HepG2 (cell line): Measurements from ENCODE around the gene USE1. TPM values are rescaled to one million over a fixed set of nuclear protein-coding genes. Genes with fewer than 3 reads are reported as not detected.

Experiments used
- ATAC-seq: fragments of 200-7000 bp; cut with Tn5 transposase; 3 replicates; pipeline ENCODE4 v1.9.1; 2020; ENCODE audit warnings: mild to moderate bottlenecking, moderate library complexity
- BruUV-seq: library from RNA; stranded (reverse); fragments of 400-500 nt; replicated peaks from 2 replicates; lab custom pipeline; 2021; lab: Mats Ljungman, UMichigan
- CTCF ChIA-PET: fragments of 300-600 bp; formaldehyde crosslinking; extraction: SDS; loops from one replicate; lab custom pipeline; 2021; ENCODE audit warnings: low total read pairs, inconsistent platforms, low intra/inter-chr PET ratio; lab: Yijun Ruan, JAX
- POLR2A ChIA-PET: fragments of 350-600 bp; sonication (Branson Sonifier 250); formaldehyde crosslinking; loops from one replicate; lab custom pipeline; 2020; ENCODE audit warnings: antibody characterized with exemption, inconsistent platforms; lab: Yijun Ruan, JAX
- DNase-seq: peaks from one replicate; pipeline ENCODE4 v3.0.0-alpha.2; 2015; ENCODE audit warnings: low spot score
- FAIRE-seq: peaks from 3 replicates; lab custom pipeline; 2011; peaks lifted over from hg19 to GRCh38; lab: Jason Lieb, UNC
- H2AFZ ChIP-seq: one replicate; pipeline ENCODE4 v1.6.1; 2011; ENCODE audit warnings: low read length, inconsistent platforms
- H3K27ac ChIP-seq: fragments of 300-600 bp; 3 replicates; pipeline ENCODE4 v1.8.0; 2011; ENCODE audit warnings: mixed run types, mild to moderate bottlenecking, mixed read lengths, low read length, inconsistent platforms; ENCODE audit not compliant: insufficient read depth; ENCODE audit errors: extremely low read length
- H3K27me3 ChIP-seq, 2 experiments: fragments of 200-600 bp in 1 of 2; 2 replicates in 1 of 2; 3 replicates in 1 of 2; pipeline versions ENCODE4 v1.6.0 to v1.8.0; 2011; ENCODE audit warnings: low read length in 2 of 2, mild to moderate bottlenecking in 2 of 2, moderate library complexity in 2 of 2, inconsistent platforms in 1 of 2; ENCODE audit not compliant: insufficient read depth in 2 of 2, control insufficient read depth in 1 of 2
- H3K36me3 ChIP-seq, 2 experiments: fragments of 200-600 bp in 1 of 2; replicated peaks in 1 of 2; 2 replicates in 1 of 2; 3 replicates in 1 of 2; pipeline versions ENCODE4 v1.5.1 to v1.8.0; 2011; ENCODE audit warnings: low read length in 2 of 2, inconsistent platforms in 1 of 2; ENCODE audit not compliant: insufficient read depth in 2 of 2, control insufficient read depth in 1 of 2
- H3K4me1 ChIP-seq: 2 replicates; pipeline ENCODE4 v1.5.1; 2012; ENCODE audit warnings: low read length, inconsistent platforms; ENCODE audit not compliant: insufficient read depth
- H3K4me2 ChIP-seq: 2 replicates; pipeline ENCODE4 v1.6.0; 2011; ENCODE audit warnings: low read depth, low read length, inconsistent platforms
- H3K4me3 ChIP-seq, 3 experiments: fragments of 200-600 bp in 1 of 3; sonication (generic), shearing (Covaris generic) in 1 of 3; replicated peaks in 1 of 3; 2 replicates each; pipeline ENCODE4 v1.5.1; 2011 to 2016; ENCODE audit warnings: low read length in 3 of 3, inconsistent platforms in 2 of 3, low read depth in 2 of 3, mild to moderate bottlenecking in 2 of 3, control low read depth in 1 of 3, mixed read lengths in 1 of 3; ENCODE audit not compliant: insufficient read depth in 1 of 3
- H3K79me2 ChIP-seq: one replicate; pipeline ENCODE4 v1.6.1; 2011; ENCODE audit warnings: low read length, inconsistent platforms; ENCODE audit not compliant: insufficient read depth
- H3K9ac ChIP-seq: 2 replicates; pipeline ENCODE4 v1.6.0; 2011; ENCODE audit warnings: mild to moderate bottlenecking, low read depth, low read length, inconsistent platforms; ENCODE audit not compliant: insufficient read depth
- H3K9me3 ChIP-seq: 2 replicates; pipeline ENCODE4 v1.5.1; 2012; ENCODE audit warnings: mild to moderate bottlenecking, low read length
- H4K20me1 ChIP-seq: 2 replicates; pipeline ENCODE4 v1.6.0; 2011; ENCODE audit warnings: inconsistent platforms, mild to moderate bottlenecking, low read length, moderate library complexity; ENCODE audit not compliant: insufficient read depth
- HCFC1 ChIP-seq: fragments of 150-350 bp; IDR thresholded peaks from 2 replicates; pipeline ENCODE4 v1.6.1; 2014; ENCODE audit warnings: low read depth, low read length
- WGBS: methylation state at CpG from one replicate; pipeline ENCODE4 v1.1.6; 2017; ENCODE audit warnings: low lambda C conversion rate; 5-methylcytosine and 5-hydroxymethylcytosine counted together
- in situ Hi-C: cut with HindIII; loops from 2 replicates; pipeline ENCODE4 v1.10.0; 2017; ENCODE audit warnings: low pct_unique_long_range_greater_than_20kb; ENCODE audit not compliant: extremely low pct_ligation_motif_present
- intact Hi-C: fragments of 100-400 bp; cut with micrococcal nuclease; formaldehyde crosslinking; loops from one replicate; pipeline ENCODE4 v1.10.0; 2022; ENCODE audit not compliant: unreplicated experiment
- polyA plus RNA-seq, 8 experiments: library from polyadenylated mRNA; depleted of rRNA in 3 of 8; stranded (reverse) in 7 of 8; unstranded in 1 of 8; fragments of >200 nt; fragmentation: Illumina TruSeq in 4 of 8; extraction: Trizol in 4 of 8; gene quantifications; 2 replicates each; pipeline versions ENCODE4 v1.2.1 to v1.2.3, GENCODE V29; 2011 to 2016; ENCODE audit warnings: low read depth in 4 of 8, missing spikeins in 1 of 8, mixed read lengths in 1 of 8; ENCODE audit not compliant: insufficient read depth in 1 of 8
- total RNA-seq, 5 experiments: library from RNA; depleted of rRNA; stranded (reverse); fragments of >200 nt; fragmentation: Illumina TruSeq; extraction: Trizol; gene quantifications; 2 replicates each; pipeline ENCODE4 v1.2.3, GENCODE V29; 2016; ENCODE audit warnings: low read depth in 1 of 5
- TF ChIP-seq, protein P1 (sequence below): sonication (generic); formaldehyde crosslinking; IDR thresholded peaks from 2 replicates; pipeline ENCODE4 v1.5.0; 2020; ENCODE audit warnings: mild to moderate bottlenecking, missing genetic modification reagents

Gene USE1
- total and polyA plus RNA-seq, 2 of the 13 experiments (the other 11 are each of a cell fraction or from before 2014, with no cell fraction given): 9.9 to 17.6 TPM

- Histone ChIP-seq H3K27ac (no peak overlapping the region), H3K9ac (no peak overlapping the region), H3K79me2 (peaks cover 13% of the 10 kb centered on the region), H3K4me2 (no peak overlapping the region), H2AFZ (no peak overlapping the region), H3K9me3 (no peaks in the 10 kb centered on the region), H3K27me3 (no peaks in the 10 kb centered on the region; a peak in 1 of 5 replicates), H3K4me1 (peaks cover 33% of the 10 kb centered on the region), H4K20me1 (no peaks in the 10 kb centered on the region), H3K4me3 (peak overlapping the region in 1 of 3 experiments; percentile 79; a peak in 1 of 6 replicates), H3K36me3 (peaks cover 2 to 7% of the 10 kb centered on the region in 2 experiments; a peak in 3 of 5 replicates)
- in situ Hi-C loops: no loop called here
- no TSS peak for BruUV-seq
- DNase-seq (no peak), ATAC-seq (no peak), FAIRE-seq (no peak)
- ChIA-PET CTCF (no interaction called here), POLR2A (interaction anchor here (1.3 to 8.5 kb wide), 8 partner anchors 10 to 80 kb away, joined by 3 to 178 read pairs (median 22); partner anchors contain the start of genes ABHD8, BABAM1, MRPL34 and NR2F6)
- intact Hi-C loops: loop anchor here (5.0 kb wide), 1 partner anchor 42 kb away; the partner anchor contains the start of gene BABAM1
- TF ChIP-seq, protein P1, sequence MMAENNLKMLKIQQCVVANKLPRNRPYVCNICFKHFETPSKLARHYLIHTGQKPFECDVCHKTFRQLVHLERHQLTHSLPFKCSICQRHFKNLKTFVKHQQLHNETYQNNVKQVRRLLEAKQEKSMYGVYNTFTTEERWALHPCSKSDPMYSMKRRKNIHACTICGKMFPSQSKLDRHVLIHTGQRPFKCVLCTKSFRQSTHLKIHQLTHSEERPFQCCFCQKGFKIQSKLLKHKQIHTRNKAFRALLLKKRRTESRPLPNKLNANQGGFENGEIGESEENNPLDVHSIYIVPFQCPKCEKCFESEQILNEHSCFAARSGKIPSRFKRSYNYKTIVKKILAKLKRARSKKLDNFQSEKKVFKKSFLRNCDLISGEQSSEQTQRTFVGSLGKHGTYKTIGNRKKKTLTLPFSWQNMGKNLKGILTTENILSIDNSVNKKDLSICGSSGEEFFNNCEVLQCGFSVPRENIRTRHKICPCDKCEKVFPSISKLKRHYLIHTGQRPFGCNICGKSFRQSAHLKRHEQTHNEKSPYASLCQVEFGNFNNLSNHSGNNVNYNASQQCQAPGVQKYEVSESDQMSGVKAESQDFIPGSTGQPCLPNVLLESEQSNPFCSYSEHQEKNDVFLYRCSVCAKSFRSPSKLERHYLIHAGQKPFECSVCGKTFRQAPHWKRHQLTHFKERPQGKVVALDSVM (CRISPR knock-in tag): peak; percentile 74
- TF ChIP-seq HCFC1: no peak
- WGBS: 88% methylated on average over 10 of the region's 10 CpGs
These were observed 9.9 kb downstream of the USE1 start for GRCh38 chr19:17225053-17225452.
